Activated CD8-positive, alpha-beta memory T cell treated with anti-CD3 and anti-CD28 coated beads for 24 hours (primary cell): Measurements from ENCODE around the gene ATP6V0A4.
"Not testable (repeated sequence)": the region's sequence is repeated elsewhere in the genome, so short reads cannot be mapped to it uniquely, and the experiment has no call there.

Experiments used
- DNase-seq: peaks from one replicate; pipeline ENCODE4 v3.0.0-alpha.2; 2020

Gene ATP6V0A4

GRCh38 chr7:138801256-138801655 is 3.3 kb upstream of the ATP6V0A4 start:
- no peak for DNase-seq

DNA sequence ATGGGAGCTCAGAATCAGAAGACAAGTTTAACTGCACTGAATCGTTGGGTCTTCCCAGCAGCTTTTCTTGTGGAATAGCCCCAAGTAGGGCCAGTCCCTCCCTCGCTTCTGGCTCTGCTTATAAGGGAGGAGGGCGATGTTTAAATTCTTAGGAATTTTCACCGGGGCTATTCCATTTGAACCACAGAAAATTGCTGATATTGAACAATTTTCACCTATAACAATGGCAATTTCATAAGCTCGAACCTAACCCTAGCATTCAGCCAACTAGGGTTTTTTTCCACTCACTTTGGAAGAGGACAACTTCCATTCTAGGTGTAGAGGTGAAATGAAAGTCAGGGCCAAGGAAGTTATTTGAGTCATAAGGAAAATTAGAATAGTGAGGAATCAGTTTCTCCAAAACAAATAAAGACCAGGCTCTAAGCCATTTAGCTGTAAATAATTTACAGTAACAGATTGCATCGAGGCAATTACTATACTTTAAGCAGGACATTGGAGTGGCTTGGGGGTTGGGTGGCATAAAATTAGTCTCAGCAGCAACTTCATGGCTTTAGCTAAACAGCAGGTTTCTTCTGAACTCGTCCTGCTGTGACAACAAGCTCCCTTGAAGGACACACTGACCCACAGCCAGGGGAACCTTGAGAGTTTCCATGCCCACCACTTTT is 1.5 kb upstream of the ATP6V0A4 start:
- no peak for DNase-seq

DNA sequence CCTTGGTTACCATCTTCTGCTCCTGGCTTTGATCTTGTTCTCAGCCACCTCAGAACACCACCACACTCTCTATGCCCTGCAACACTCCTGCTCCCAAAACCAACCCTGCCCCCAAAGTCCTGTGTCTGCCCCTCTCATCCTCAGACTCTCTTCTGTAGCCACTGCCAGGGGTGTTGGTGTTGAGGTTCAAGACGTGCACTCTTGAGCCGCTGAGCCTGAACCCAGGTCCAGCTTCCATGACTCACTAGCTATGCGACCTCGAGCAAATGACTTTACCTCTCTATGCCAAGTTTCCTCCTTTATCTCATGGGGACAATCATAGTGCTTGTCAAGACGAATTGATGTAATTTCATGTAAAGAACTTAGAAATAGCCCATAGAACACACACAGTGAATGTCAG is 840 bp upstream of the ATP6V0A4 start:
- DNase-seq: no peak

DNA sequence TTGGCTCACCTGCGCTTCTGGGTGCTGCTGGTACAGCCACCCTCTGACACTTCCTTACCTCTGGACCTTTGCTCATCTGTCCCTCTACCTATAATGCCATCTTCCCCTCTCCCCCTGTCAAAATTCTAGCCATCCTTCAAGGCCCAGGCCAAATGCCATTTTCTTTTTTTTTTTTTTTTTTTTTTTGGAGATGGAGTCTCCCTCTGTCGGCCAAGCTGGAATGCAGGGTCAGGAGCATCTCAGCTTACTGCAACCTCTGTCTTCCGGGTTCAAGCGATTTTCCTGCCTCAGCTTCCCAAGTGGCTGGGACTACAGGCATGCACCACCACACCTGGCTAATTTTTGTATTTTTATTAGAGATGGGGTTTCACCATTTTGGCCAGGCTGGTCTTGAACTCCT is 950 bp downstream of the ATP6V0A4 start:
- DNase-seq: not testable (repeated sequence)

GRCh38 chr7:138796038-138796615 is 1.9 kb downstream of the ATP6V0A4 start:
- DNase-seq: no peak

GRCh38 chr7:138785587-138786437 is 12.2 kb downstream of the ATP6V0A4 start:
- DNase-seq: no peak

DNA sequence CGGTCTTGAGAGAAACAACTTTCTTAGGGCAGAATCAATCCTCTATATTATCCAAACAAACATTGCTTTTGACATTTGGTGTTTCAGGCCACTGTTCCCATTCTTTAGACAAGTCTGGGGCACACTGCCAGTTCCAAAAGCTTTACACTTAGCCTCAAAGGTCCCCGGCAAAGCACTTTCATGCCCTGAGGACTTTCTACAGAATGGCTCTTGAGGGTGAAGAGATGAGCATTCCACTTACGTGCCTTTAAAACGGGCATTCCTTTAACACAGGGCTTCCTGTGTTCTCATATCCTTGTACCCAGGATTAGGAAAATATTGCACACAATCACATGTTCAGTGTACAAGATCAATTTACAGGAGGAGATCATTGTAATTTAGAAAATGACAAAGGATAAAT is 13.3 kb downstream of the ATP6V0A4 start:
- no peak for DNase-seq

DNA sequence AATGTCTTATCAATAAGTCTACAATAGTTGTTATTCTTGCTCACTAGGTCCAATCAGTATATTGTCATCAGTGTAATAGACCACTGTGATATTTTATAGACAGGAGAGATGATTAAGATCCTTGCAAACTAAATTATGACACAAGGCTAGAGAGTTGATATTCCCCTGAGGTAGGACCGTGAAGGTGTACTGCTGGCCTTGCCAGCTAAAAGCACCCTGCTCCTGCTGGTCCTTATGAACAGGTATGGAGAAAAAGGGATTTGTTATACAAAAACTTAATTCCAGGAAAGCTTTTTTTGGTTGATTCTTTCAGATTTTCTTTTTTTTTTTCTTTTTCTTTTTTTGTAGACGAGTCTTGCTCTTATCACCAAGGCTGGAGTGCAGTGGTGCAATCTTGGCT is 17.0 kb downstream of the ATP6V0A4 start:
- no peak for DNase-seq

GRCh38 chr7:138776166-138776833 is 21.7 kb downstream of the ATP6V0A4 start:
- no peak for DNase-seq

- DNase-seq: no peak
Measured at GRCh38 chr7:138773817-138774216, 24.2 kb downstream of the ATP6V0A4 start.

DNA sequence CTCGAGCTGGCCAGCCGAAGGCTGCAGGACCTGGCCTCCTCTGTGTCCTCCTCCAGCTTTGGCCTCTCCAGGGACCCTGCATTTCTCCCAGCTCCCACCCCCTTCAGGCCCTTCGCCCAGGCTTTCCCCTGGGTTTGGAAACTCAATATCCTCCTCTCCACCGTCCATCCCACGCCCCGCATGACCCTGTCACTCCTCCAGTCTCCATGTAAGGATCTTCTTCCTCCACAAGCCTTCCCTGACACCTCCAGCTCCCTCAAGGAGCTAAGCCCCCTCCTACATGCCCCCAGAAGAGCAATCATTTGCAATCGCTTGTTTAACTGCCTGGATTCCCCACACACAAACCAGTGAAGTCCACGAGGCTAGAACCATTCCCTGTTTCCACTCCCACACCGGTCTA is 24.8 kb downstream of the ATP6V0A4 start:
- no peak for DNase-seq

- DNase-seq: no peak
Measured at GRCh38 chr7:138770904-138771303, 27.1 kb downstream of the ATP6V0A4 start.

GRCh38 chr7:138768241-138768640 is 29.8 kb downstream of the ATP6V0A4 start:
- DNase-seq: no peak

DNA sequence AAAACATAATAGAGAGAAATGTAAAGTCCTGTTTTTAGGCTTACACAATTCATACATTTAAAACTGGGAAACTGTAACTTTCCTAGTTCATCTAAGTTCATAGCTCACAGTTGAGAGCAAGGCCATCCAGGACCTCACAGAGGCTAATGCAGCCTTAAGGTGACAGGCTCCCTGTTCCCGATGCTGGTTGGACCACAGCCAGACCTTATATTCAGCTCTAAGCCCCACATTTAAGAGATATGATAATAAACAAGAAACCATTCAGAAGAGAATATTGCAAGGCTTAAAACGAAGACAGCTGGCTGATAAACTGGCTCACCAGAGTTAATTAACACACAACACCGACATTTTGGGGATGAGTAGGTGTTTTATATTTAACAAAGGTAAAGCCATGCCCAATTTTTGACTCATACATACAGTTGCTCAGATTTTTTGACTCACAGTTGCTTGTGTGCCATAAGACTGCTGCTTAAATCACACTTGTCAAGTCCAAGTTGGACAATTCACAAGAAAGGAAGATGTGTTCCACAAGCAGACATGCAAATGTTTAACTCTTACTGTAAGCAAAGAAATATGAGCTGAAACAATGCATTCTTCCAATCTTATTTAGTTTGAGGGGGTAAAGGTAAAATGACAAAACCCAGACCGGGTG is 41.3 kb downstream of the ATP6V0A4 start:
- DNase-seq: no peak

DNA sequence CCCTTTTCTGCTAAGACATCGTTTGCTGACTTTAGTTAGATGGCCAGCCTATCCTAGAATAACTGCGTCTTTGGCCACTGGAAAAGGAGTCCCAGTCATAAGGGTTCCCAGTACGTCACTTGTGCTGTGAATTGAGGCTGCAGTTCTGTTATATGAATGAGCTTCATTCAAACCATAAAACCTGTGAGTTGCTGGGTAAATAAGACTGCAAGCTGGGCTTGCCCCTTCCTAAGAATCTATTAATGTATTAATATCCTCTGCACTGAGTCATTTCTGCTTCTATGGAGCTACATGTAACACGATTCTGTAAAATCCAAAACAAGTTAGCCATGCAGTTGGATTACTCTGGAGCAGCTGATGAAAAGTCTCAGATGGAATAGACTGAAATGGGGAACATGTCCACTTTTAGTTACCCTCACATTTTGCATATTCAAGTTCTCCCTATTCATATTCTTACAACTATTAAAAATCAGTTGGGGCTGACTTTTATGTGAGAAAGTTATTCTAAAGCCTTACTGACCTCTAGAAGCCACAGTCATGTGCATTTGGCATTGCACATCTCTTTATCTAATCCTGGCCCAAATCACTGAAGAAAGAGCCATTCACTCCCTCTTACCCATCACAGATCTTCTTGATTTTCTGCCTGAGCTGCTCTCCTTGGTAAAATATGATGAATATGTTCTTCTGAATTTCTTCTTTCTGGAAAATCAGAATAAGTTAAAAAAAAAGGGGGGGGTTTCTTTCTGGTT is 42.0 kb downstream of the ATP6V0A4 start:
- no peak for DNase-seq

DNA sequence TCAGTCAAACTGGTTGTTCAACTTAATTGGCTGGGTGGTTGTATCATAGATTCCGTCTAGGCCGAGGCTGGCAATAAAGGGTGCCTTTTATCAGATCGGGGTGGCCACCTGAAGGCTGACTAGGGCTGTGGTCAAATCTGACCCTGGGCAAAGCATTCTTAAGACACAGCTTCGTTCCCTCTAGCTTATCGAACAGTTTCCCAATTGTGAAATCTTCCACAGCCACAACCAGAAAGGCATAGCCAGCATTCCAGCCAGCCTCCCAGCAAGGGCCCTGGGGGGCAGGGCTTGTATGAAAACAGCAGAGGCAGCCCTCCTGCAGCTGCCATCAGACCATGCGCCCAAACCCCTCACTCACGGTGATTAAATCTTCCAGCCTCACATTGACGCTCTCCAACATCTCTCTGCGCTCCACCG is 42.7 kb downstream of the ATP6V0A4 start:
- DNase-seq: no peak

DNA sequence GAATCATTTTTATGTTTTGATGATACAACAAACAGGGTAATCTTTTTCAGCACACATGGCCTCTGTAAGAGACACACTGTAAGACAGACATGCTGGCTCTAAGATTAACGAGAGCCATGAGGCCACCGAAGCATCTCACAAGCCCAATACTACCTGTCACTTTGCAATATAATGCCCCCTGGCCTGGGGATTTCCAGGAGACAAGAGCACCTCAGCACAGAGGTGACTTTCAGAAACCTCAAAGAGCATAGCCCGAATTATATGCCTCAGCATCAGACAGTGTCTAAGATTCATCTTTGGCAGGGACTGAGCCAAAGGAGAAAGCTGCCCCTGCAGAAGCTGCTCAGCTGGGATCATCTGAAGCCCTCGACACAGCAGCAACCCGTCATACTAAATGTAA is 44.4 kb downstream of the ATP6V0A4 start:
- DNase-seq: no peak

DNA sequence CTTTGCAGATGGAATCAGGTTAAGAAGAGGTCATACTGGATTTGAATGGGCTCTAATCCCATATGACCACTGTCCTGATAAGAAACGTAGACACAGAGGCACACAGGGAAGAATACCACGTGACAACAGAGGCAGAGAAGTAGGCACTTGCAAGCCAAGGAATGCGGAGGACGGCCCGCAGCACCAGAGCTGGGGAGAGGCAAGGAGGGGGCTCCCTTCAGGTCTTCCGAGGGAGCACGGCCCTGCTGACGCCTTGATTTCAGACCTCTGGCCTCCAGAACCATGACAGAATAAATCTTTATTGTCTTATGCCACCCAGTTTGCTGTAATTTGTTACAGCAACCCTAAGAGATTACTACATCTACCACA is 44.9 kb downstream of the ATP6V0A4 start:
- no peak for DNase-seq

DNA sequence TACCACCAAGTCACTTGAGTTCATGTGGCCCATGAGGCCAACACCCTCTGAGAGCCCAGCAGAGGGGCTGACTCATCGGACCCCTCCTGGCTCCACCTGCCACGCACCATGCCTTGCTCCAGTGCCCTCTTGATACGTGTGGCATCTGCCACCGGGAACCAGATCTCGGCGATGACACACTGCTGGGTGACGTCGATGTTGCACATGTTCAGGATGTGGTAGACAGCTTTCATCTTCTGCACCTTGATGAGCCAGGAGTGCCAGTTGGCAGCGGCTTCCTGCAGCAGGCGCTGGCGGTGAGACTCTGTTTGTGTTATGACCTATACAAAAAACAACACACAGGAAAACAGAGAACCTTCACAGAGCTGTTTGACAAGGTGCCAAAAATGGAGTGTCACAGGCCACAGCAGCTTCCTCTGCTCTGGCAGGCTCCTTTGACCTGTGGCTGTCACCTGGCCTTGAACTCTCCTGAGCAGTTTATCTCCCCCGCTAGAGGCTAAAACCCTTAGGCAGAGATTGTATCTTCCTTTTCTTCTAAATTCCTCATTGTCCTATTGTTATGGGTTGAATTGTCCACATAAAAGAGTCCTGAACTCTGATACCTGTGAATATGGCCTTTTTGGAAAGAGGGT is 45.4 kb downstream of the ATP6V0A4 start:
- DNase-seq: peak; percentile 86

- DNase-seq: no peak
Measured at GRCh38 chr7:138750901-138751464, 47.0 kb downstream of the ATP6V0A4 start.

DNA sequence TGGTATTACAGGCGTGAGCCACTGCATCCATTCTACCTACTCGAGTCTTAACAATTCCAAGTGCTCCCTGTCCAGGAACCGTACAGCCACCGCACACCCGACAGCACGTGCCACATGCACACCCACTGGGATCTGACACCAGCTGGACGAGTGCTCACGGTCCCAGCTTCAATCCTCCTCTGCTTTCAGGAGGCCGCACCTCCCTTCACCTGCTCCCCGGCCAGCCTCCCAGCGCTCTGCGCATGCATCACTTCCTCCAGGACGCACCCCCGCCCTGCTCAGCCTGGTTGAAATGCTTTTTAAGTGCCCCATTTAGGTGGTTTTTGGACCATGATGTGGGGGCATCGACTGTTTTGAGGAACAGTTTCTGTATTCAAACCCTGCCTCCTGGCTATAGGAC is 47.5 kb downstream of the ATP6V0A4 start:
- no peak for DNase-seq
